HG02759 (cell line): ENCODE measurements around the gene CPHXL.

Source experiments
- ATAC-seq: cut with Tn5 transposase; IDR thresholded peaks from one replicate; pipeline ENCODE4 v1.9.1; 2021; ENCODE audit warnings: mild to moderate bottlenecking, moderate library complexity; ENCODE audit not compliant: unreplicated experiment

CPHXL gene

DNA sequence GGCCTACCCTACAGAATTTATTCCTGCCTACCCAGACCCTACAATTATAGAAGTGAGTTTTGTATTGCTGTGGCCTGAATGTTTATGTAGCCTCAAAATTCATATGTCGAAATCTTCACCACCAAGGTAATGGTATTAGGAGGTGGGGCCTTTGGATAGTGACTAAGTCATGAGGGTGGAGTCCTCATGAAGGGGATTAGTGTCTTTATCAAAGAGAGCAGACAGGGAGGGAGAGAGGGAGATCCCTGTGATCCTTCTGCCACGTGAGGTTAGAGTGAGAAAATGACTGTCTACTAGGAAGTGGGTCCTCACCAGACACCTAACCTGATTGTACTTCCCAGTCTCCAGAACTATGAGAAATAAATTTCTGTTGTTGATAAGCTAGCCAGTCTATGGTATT lies 24.0 kb downstream of the CPHXL start:
- no peak for ATAC-seq

DNA sequence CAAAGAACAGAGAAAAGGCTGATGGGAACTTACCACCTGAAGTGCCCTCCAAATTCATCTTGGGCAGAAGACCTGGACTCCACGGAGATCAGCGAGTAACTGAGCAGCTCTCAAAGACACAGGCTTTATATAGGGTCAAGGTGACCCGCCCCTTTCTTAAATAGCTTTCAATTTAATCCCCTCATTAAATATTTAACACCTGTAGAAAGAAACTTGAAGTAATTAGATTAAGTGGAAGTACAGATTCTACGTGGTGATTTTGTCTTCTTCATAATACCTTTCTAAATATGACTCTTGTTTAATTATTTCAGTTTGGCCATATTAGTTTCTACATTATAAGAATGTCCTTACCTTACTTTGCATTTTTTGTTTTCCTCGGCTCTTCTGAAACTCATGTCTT lies 24.9 kb downstream of the CPHXL start, which contains the start of gene DUXB:
Gene DUXB (minus strand): TSS at position 101 of the 400 bp plus-strand sequence. CDS start 43 bp downstream, at position 58.
- ATAC-seq: no peak

DNA sequence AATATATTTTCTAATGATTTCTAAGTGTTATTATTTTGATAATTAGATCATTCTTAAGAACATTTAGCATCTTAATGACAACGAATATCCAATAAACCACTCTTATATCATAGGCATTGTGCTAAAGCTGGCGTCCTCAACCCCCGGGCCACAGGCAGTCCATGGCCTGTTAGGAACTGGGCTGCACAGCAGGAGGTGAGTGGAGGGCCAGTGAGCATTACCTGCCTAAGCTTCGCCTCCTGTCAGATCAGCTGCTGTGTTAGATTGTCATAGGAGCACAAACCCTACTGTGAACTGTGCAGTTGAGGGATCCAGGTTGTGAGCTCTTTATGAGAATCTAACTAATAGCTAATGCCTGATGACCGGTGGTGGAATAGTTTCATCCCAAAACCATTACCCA lies 28.7 kb downstream of the CPHXL start:
- no peak for ATAC-seq

DNA sequence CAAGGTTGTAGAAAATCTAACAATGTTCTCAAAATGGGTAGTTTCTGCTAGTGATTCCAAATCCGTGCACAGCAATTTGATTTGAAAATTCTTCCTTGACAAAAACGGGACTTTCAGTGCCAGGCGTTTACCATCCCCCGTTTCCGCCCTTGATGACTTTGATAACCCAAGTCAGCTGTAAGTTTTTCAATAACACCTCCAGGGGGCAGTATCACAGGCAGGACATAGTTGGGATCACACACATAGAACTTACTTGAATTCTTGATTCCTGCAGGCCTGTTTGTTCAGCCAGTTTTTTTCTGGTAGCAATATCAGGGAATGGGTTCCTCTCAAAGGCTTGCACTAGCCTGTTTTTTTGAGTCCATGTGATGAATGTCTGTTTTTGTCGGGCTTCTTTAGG lies 30.6 kb downstream of the CPHXL start:
- no peak for ATAC-seq

DNA sequence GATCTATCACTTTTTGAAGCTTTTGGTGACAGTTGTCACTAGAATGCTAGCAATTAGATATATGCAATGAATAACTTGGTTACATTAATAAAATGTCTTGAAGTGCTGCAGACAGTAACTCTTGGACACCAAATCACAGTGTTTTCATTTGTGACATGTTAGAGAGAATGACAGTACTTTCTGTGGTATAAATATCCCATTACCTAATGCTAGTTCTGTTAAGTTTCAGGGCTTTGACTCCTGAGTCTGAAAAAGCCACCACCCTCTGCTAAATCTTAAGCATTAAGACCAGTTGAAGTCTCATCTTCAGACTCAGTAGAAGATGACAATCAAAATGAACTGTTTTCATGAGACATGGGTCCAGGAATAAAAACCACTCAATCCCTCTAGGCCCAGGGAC lies 38.9 kb downstream of the CPHXL start:
- no peak for ATAC-seq

DNA sequence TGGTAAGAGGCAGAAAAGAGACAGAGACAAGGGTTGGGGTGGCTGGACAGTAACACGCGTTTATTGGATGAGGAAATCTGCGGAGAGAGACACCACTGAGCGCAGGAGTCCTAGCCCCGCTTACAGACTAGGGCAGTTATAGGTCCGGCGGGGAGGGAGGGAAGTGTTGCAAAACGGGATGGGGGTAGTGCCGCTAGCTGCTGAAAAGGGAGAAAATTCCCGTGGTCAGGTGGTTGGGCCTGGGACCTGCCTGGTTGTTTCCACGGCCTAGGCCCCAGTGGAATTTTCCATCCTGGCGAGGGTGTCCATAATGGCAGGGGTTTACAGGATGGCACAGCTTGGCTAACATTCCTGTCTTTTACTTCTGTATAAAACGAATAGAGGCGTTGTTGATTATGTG lies 44.0 kb downstream of the CPHXL start:
- no peak for ATAC-seq

DNA sequence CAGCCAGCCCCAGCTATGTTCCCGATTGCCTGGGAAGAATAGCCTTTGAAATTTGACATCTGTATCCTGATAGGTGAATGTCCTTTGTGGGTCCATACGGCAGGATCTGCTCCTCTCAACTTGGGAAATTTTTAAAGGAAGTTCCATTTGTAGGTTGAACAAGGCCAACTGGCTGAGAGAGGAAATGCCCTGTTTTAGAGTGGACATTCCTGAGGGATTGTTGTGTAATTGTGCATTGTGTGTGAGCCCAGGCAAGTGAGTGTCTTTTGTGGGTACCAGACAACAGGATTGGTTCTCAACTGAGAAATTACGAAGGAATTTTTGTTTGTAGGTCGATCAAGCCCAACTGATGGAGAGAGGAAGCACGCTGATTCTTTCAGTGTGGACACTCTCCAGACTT lies 46.9 kb downstream of the CPHXL start:
- no peak for ATAC-seq

DNA sequence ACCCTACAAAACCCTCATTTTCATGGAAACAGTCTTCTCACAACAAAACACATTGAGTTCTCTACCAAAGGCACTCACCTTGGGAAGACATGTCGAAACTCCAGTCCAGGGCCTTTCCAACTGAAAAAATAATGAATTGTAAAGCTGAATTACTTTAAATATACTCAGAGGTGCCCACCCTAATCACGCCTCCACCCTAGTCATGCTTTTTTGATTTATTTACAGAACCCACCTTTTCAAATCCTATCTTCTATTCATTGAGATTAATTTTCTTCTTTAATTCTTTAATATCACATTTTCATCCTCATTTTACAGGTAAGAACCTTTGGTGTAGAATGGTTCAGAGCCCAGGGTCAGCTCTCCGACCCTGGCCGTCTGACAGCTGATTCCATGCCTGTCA lies 49.4 kb downstream of the CPHXL start, which contains the start of gene CPHXL2:
Gene CPHXL2 (minus strand): TSS at position 101 of the 400 bp plus-strand sequence. CDS start 10 bp downstream, at position 91.
- ATAC-seq: no peak

DNA sequence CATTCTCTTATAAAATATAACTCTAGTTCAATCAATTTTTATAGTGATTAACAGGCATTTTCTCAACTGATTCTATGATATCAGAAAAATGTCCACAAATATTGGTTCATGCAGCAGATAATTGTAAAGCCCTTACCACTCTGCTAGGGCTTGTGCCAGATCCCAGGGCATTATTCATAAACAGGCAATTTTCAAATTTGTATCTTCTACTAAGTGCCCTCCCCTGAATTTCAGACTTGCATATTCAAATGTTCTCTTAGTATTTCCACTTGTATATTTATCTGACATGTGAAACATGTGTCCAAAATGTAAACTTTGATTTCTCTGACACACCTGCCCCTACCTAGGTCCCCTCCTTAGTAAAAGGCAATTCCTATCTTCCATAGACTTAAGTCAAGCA lies 58.8 kb downstream of the CPHXL start:
- no peak for ATAC-seq
